ENCODE measurements around the gene HMGXB3.

HMGXB3 gene

DNA sequence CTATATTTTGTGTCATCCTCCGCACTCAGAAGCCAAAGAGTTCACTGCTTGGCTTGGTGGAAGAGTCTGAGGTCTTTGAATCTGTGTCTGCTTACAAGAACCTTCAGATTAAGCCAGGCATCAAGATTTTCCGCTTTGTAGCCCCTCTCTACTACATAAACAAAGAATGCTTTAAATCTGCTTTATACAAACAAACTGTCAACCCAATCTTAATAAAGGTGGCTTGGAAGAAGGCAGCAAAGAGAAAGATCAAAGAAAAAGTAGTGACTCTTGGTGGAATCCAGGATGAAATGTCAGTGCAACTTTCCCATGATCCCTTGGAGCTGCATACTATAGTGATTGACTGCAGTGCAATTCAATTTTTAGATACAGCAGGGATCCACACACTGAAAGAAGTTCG lies 19.3 kb upstream of the HMGXB3 start:
- no peak for DNase-seq (ENCODE audit: low read depth in 2 of 2)

DNA sequence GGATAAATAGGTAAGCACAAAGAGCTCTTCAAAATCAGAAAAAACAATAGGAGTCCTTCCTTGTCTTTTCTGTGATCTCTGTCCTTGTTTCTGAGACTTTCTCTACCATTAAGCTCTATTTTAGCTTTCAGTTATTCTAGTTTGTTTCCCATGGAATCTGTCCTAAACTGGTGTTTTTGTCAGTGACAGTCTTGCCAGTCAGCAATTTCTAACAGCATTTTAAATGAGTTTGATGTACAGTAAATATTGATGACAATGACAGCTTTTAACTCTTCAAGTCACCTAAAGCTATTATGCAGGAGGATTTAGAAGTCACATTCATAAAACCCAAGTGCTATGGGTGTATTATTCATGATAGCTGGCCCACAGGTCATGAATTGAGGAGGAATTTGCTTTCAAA lies 18.0 kb upstream of the HMGXB3 start:
- DNase-seq (ENCODE audit: low read depth in 2 of 2): no peak

DNA sequence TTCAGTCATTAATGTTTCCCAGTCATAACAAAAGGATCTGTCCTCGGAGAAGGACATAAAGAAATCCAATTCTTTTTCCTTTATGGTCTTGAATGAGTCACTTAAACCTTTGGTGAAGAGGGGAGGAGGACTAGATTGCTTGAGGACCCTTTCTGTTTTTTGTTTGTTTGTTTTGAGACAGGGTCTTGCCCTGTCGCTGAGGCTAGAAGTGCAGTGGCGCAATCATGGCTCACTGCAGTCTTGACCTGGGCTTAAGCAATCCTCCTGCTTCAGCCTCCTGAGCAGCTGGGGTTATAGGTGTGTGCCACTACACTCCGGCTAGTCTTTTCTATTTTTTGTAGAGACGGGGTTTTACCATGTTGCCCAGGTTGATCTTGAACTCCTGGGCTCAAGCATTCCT lies 12.4 kb upstream of the HMGXB3 start:
- DNase-seq (ENCODE audit: low read depth in 2 of 2): no peak

DNA sequence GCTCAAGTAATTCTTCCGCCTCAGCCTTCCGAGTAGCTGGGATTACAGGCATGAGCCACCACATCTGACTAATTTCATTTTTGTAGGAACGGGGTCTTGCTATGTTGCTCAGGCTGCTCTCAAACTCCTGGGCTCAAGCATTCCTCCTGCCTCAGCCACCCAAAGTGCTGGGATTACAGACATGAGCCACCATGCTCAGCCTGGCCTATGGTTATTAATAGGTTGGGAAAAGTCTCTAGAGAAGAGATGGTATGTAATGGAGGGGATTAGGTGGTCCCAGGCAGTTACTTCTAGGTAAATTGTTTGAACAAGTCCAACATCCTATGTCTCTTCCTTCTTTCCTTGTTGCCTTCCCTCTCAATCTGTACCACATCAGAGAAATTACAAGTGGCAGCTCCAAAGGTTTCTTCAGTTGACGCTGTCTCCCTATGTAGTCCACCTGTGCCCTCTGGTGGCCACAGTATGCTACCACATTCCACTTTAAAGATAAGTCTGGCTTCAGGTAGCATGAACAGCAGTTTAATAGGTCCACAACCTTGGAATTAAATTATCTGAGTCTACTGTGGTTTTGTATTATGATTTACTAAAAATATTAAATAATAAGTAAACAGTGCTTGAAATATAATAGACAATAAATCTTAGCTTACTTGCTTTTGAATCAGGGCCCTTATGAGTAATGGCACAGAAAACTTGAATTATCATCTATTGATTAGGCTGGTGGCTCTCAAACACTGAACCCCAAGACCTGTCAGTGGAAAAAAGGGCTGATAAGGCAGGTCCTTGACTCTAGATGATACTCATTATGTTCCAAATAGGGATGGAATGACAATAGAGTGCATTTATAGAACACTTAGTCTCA lies 9.8 kb upstream of the HMGXB3 start:
- peak; percentile 28 to 58 for DNase-seq (ENCODE audit: low read depth in 2 of 2)

DNA sequence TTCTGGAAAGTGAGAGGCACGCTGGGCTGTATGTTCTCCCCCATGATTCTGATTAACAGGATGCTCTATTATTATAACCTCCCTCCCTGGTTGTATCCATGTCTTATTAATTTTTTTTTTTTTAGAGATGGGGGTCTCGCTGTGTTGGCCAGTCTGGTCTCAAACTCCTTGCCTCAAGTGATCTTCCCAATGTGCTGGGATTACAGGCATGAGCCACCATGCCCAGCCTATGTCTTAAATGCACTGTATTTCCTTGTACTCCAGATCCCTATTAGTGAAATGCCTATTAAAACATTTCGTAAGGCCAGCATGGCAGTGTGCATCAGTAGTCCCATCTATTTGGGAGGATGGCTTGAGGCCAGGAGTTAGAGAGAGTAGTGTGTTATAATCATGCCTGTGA lies 7.1 kb upstream of the HMGXB3 start:
- DNase-seq (ENCODE audit: low read depth in 2 of 2): no peak

GRCh38 chr5:149995385-149996204 lies 4.9 kb upstream of the HMGXB3 start:
- no peak for DNase-seq (ENCODE audit: low read depth in 2 of 2)

GRCh38 chr5:149996205-149996890 lies 4.2 kb upstream of the HMGXB3 start:
- no peak for DNase-seq (ENCODE audit: low read depth in 2 of 2)

DNA sequence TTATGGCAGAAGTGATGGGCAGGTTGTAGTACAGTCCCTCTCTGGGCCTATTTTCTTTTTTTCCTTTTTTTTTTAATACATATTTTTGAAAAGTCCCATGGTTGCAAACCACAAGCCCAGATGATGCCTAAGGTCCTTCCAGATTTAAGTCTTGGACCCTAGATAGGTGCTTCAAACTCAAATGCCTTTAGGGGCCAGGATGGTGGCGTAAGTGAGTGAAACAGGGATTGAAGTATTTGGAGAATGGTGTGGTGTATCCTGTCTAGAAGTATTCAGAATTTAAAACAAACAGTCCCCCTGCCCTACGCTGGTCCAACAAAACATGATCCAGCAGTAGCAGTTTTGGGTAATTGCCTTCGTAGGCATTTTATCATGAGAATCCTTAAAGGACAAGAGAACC lies 2.3 kb upstream of the HMGXB3 start:
- DNase-seq (ENCODE audit: low read depth in 2 of 2): no peak

GRCh38 chr5:149999359-149999758 lies 1.2 kb upstream of the HMGXB3 start:
- DNase-seq (ENCODE audit: low read depth in 2 of 2): no peak

DNA sequence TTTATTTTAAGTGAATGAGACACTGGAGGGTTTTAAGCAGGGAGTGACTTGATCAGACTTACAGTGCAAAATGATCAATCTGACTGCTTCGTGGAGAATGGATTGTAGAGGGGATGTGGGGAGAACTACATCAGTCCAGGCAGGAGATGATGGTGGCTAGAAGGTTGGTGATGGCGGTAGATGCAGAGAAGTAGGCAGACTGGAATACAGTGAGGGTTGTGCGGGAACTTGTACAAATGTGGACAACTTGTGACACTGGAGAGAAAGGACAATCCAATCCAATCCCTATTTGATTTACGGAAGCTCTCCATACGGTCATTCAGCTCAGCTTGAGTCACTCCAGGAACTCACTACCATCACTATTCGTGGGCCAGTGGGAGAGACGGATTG lies 678 bp upstream of the HMGXB3 start:
- DNase-seq (ENCODE audit: low read depth in 2 of 2): no peak

GRCh38 chr5:150000990-150001659 lies 586 bp downstream of the HMGXB3 start:
- peak; percentile 10 to 22 for DNase-seq (ENCODE audit: low read depth in 2 of 2)

GRCh38 chr5:150001660-150002486 lies 1.3 kb downstream of the HMGXB3 start:
- peak; percentile 16 to 42 for DNase-seq (ENCODE audit: low read depth in 2 of 2)

DNA sequence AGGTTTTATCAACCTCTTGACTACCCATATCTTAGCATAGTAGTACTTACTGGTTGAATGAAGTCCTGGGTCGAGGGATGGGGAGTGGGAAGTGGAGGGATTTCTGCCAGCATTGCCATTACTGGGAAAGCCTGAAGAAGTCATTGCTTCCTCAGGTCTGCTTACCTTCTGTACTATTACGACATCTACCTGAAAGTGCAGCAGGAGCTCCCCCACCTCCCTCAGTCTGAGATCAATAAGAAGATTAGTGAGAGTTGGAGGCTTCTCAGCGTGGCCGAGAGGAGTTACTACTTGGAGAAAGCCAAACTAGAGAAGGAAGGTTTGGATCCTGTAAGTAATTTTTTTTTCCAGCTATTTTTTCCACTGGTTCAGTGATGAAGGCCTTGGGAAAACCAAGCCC lies 5.8 kb downstream of the HMGXB3 start:
- DNase-seq (ENCODE audit: low read depth in 2 of 2): no peak

DNA sequence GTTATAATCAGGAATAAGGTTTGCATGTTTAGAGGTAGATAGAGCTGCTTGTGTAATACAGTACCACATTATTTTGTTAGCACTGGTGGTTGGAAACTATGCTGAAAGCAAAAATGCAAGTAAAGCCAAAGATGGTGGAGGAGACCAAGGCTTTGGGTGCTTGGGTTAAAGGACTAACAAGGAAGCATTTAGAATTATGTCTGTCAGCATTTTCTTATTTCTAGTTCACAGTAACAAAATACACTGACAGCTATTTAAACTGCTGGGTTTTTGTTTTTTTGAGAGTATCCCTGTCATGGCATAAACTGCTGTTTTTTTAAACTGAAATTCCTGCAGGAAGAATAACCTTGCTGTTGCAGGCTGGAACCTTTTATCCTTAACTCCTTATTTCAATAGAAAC lies 6.5 kb downstream of the HMGXB3 start:
- DNase-seq (ENCODE audit: low read depth in 2 of 2): no peak

DNA sequence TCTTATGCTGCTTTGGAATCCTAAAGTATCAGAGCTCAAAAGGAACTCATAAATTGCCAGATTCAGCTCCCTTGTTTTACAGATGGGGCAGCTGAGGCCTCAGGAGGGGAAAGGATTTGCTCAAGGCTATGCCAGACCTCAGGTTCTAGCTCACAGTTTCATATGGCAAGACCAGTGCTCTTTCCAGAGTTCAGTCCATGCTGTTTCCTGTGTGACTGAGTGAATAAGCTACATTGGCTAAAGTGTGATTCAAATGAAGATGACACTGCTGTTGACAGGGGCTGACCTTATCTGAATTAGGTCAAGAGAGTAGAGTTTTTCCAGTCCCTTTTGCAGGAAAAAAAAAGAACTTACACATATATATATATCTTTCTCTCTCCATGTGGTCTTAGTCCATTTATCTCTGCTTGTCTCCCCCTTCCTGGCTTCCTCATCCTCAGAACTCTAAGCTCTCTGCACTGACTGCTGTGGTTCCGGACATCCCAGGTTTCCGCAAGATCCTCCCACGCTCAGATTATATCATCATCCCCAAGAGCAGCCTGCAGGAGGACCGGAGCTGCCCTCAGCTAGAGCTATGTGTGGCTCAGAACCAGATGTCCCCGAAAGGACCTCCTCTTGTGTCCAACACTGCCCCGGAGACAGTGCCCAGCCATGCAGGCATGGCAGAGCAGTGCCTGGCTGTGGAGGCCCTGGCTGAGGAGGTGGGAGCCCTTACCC lies 9.3 kb downstream of the HMGXB3 start:
- no peak for DNase-seq (ENCODE audit: low read depth in 2 of 2)

DNA sequence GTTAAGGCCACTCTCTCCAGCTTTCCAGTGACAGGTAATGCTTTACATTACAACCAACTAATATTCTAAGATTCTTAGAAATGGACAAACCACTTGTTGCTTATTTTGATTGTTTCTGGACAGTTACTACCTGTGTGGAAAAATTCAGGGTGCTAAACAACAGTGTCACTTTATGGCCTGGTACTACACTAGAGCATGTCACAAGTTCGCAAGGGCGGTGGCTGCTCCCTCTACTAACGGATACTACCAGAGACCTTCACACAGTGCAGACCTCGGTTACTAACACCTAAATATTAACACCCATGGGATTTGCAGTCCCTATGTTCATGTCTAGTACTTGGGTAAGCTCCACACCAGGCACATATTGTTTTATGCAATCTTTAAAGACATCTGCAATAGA lies 13.4 kb downstream of the HMGXB3 start:
- DNase-seq (ENCODE audit: low read depth in 2 of 2): no peak

- DNase-seq (ENCODE audit: low read depth in 2 of 2): no peak
Observed at GRCh38 chr5:150014456-150014855, 13.9 kb downstream of the HMGXB3 start.

GRCh38 chr5:150015415-150015814 lies 14.9 kb downstream of the HMGXB3 start:
- DNase-seq (ENCODE audit: low read depth in 2 of 2): no peak

- no peak for DNase-seq (ENCODE audit: low read depth in 2 of 2)
Observed at GRCh38 chr5:150016537-150016936, 16.0 kb downstream of the HMGXB3 start.

DNA sequence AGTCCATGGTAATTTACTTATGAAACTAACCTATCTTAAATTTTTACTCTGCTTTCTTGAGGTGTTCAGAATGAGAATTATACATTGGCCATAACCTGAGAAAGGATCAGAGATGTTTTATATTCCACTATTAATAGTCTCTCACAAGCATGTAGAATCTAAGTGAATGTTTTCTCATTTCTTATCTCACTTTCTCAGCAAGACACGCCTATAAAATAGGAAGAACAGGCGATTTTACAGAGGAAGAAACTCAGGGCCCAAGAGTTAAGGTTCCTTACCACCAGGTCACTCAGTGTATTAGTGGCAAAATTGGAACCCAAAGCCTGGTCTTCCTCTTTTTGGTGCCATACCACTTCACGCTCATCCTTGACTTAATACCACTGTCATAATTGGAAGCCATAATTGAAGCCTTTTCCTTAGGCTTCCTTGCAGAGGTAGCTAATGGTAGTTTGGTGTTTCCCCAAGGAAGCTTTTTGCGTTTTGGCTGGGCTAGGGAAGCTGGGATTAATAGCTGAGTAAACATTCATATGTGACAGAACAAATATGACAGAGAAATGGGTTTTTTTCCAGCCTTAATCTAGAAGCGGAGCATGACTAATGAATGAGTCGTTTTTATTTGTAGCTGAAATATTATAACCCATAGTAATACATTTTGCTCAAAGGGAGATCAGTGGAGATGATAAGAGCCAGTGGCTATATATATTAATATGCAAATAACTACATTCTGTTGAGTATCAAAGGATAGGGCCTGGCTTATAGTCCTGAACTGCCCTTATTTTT lies 16.9 kb downstream of the HMGXB3 start:
- DNase-seq (ENCODE audit: low read depth in 2 of 2): no peak
